K562 (cell line): Measurements from ENCODE around the gene GARIN1A. TPM values are rescaled to one million over a fixed set of nuclear protein-coding genes. Genes with fewer than 3 reads are reported as not detected.

Experiments used
- ATAC-seq: fragments of 200-7000 bp; cut with Tn5 transposase; 3 replicates; pipeline ENCODE4 v1.9.1; 2020; ENCODE audit warnings: moderate library complexity
- BruUV-seq: library from RNA; stranded (reverse); fragments of 400-500 nt; replicated peaks from 2 replicates; lab custom pipeline; 2021; lab: Mats Ljungman, UMichigan
- CTCF ChIA-PET: fragments of 300-600 bp; formaldehyde crosslinking; extraction: SDS; loops from one replicate; lab custom pipeline; 2021; ENCODE audit warnings: low intra/inter-chr PET ratio; lab: Yijun Ruan, JAX
- POLR2A ChIA-PET: fragments of 300-600, 350-650 bp; sonication (Branson Sonifier 250); formaldehyde crosslinking; extraction: SDS; loops from one replicate; lab custom pipeline; 2021; ENCODE audit warnings: antibody characterized with exemption, inconsistent platforms; lab: Yijun Ruan, JAX
- DNase-seq, 4 experiments: peaks; one replicate each; pipeline versions ENCODE4 v3.0.0 to v3.0.0-alpha.2; 2011 to 2018; ENCODE audit warnings: low spot score in 3 of 4, mixed read lengths in 3 of 4; ENCODE audit errors: extremely low read depth in 1 of 4
- FAIRE-seq: peaks from 2 replicates; lab custom pipeline; 2011; peaks lifted over from hg19 to GRCh38; lab: Jason Lieb, UNC
- H2AFZ ChIP-seq: 2 replicates; pipeline ENCODE4 v1.6.0; 2011; ENCODE audit warnings: low read depth, low read length, control low read depth, inconsistent platforms
- H3K27ac ChIP-seq: fragments of 200-600 bp; 3 replicates; pipeline ENCODE4 v1.8.0; 2011; ENCODE audit warnings: low read depth, mild to moderate bottlenecking, control low read depth, inconsistent platforms, low read length, moderate library complexity, mixed read lengths; ENCODE audit errors: extremely low read depth
- H3K27me3 ChIP-seq, 2 experiments: fragments of 300-600 bp in 1 of 2; 2 replicates in 1 of 2; 3 replicates in 1 of 2; pipeline versions ENCODE4 v1.6.0 to v1.8.0; 2011; ENCODE audit warnings: inconsistent platforms in 2 of 2, low read length in 2 of 2, mild to moderate bottlenecking in 1 of 2, mixed read lengths in 1 of 2, moderate library complexity in 1 of 2; ENCODE audit not compliant: control insufficient read depth in 2 of 2, insufficient read depth in 2 of 2
- H3K36me3 ChIP-seq: fragments of 300-600 bp; 3 replicates; pipeline ENCODE4 v1.8.0; 2011; ENCODE audit warnings: mild to moderate bottlenecking, low read length, inconsistent platforms; ENCODE audit not compliant: control insufficient read depth, insufficient read depth
- H3K4me1 ChIP-seq, 2 experiments: fragments of 200-600 bp in 1 of 2; replicated peaks in 1 of 2; 2 replicates in 1 of 2; 3 replicates in 1 of 2; pipeline versions ENCODE4 v1.5.1 to v1.8.0; 2011; ENCODE audit warnings: inconsistent platforms in 2 of 2, low read length in 2 of 2, mild to moderate bottlenecking in 1 of 2, mixed read lengths in 1 of 2, moderate library complexity in 1 of 2; ENCODE audit not compliant: control insufficient read depth in 2 of 2, insufficient read depth in 2 of 2
- H3K4me2 ChIP-seq: 2 replicates; pipeline ENCODE4 v1.6.1; 2011; ENCODE audit warnings: low read length, control low read depth, inconsistent platforms, mixed read lengths; ENCODE audit not compliant: insufficient read depth
- H3K4me3 ChIP-seq: fragments of 200-600 bp; sonication (generic), shearing (Covaris generic); 2 replicates; pipeline ENCODE4 v1.5.1; 2016; ENCODE audit warnings: control low read depth, inconsistent platforms
- H3K79me2 ChIP-seq: fragments of 200-600 bp; 3 replicates; pipeline ENCODE4 v1.8.0; 2011; ENCODE audit warnings: low read length, inconsistent platforms; ENCODE audit not compliant: control insufficient read depth, insufficient read depth
- H3K9ac ChIP-seq, 2 experiments: 2 replicates each; pipeline versions ENCODE4 v1.6.0 to v1.6.1; 2011; ENCODE audit warnings: low read depth in 2 of 2, low read length in 2 of 2, control low read depth in 1 of 2, inconsistent platforms in 1 of 2, mild to moderate bottlenecking in 1 of 2, mixed read lengths in 1 of 2; ENCODE audit not compliant: insufficient read depth in 1 of 2
- H3K9me1 ChIP-seq: one replicate; pipeline ENCODE4 v1.6.0; 2011; ENCODE audit warnings: inconsistent platforms, mild to moderate bottlenecking, low read length, moderate library complexity; ENCODE audit not compliant: control insufficient read depth, insufficient read depth
- H3K9me3 ChIP-seq: replicated peaks from 2 replicates; pipeline ENCODE4 v1.5.1; 2011; ENCODE audit warnings: low read depth, low read length, inconsistent platforms; ENCODE audit not compliant: control insufficient read depth, insufficient read depth
- H4K20me1 ChIP-seq: replicated peaks from 2 replicates; pipeline ENCODE4 v1.6.1; 2011; ENCODE audit warnings: low read length, inconsistent platforms, mixed read lengths; ENCODE audit not compliant: control insufficient read depth, insufficient read depth
- E2F5 ChIP-seq: sonication (generic); formaldehyde crosslinking; IDR thresholded peaks from 2 replicates; pipeline ENCODE4 v1.8.0; 2022; ENCODE audit warnings: mild to moderate bottlenecking, missing genetic modification reagents
- HMGN3 ChIP-seq: IDR thresholded peaks from 2 replicates; pipeline ENCODE4 v1.6.1; 2011; ENCODE audit warnings: borderline replicate concordance, low read depth, mild to moderate bottlenecking, mixed read lengths, low read length; ENCODE audit not compliant: insufficient read length; ENCODE audit errors: extremely low read depth
- PBX2 ChIP-seq, 2 experiments: IDR thresholded peaks in 1 of 2; conservative IDR thresholded peaks in 1 of 2; 2 replicates each; pipeline ENCODE4 v1.6.1; 2016; ENCODE audit warnings: low read depth in 2 of 2, mild to moderate bottlenecking in 1 of 2, missing compliant biosample characterization in 1 of 2, missing genetic modification characterization in 1 of 2, moderate library complexity in 1 of 2
- TGIF2 ChIP-seq: sonication (generic); formaldehyde crosslinking; IDR thresholded peaks from 2 replicates; pipeline ENCODE4 v1.8.1; 2022; ENCODE audit warnings: mild to moderate bottlenecking, missing genetic modification reagents, moderate library complexity
- ZBTB5 ChIP-seq: fragments of 450-650 bp; IDR thresholded peaks from 2 replicates; pipeline ENCODE4 v1.6.1; 2017; ENCODE audit warnings: antibody characterized with exemption
- ZNF133 ChIP-seq: fragments of 250-450 bp; sonication (Bioruptor Pico); IDR thresholded peaks from 2 replicates; pipeline ENCODE4 v1.4.0; 2020; ENCODE audit warnings: mild to moderate bottlenecking
- ZNF408 ChIP-seq: fragments of 250-450 bp; sonication (Bioruptor Pico); IDR thresholded peaks from 2 replicates; pipeline ENCODE4 v1.4.0; 2020; ENCODE audit warnings: low read depth, mild to moderate bottlenecking, moderate library complexity
- WGBS: fragments of 100-300 bp; shearing (Covaris generic); methylation state at CpG from one replicate; pipeline ENCODE4 v1.1.6; 2016; ENCODE audit warnings: low coverage, mixed read lengths; ENCODE audit not compliant: insufficient coverage; ENCODE audit errors: missing lambda C conversion rate; 5-methylcytosine and 5-hydroxymethylcytosine counted together
- in situ Hi-C: fragments of 300-500 bp; cut with MboI; formaldehyde crosslinking; loops from 4 replicates; pipeline ENCODE4 v1.15.0; 2018; ENCODE audit warnings: inconsistent platforms, mixed read lengths
- intact Hi-C: fragments of 100-400 bp; cut with micrococcal nuclease; formaldehyde crosslinking; loops from 2 replicates; pipeline ENCODE4 v1.14.2; 2022
- polyA plus RNA-seq, 8 experiments: library from polyadenylated mRNA; depleted of rRNA in 4 of 8; stranded (reverse) in 5 of 8; unstranded in 3 of 8; fragments of >200 nt; fragmentation: Nextera tagmentation in 2 of 8; fragmentation: Illumina TruSeq in 1 of 8; extraction: Ambion mirVana in 2 of 8; extraction: Trizol in 1 of 8; gene quantifications; 2 replicates each; pipeline versions ENCODE4 v1.2.1 to v1.2.3, GENCODE V29; 2011 to 2014; ENCODE audit warnings: inconsistent platforms in 1 of 8, missing spikeins in 1 of 8
- total RNA-seq, 7 experiments: library from RNA; depleted of rRNA in 6 of 7; stranded (reverse); fragments of >200 nt in 6 of 7; fragmentation: Illumina TruSeq in 2 of 7; extraction: Trizol in 2 of 7; gene quantifications; 2 replicates each; pipeline versions ENCODE4 v1.2.1 to v1.2.3, GENCODE V29; 2011 to 2021; ENCODE audit warnings: low replicate concordance in 1 of 7
- TF ChIP-seq, protein P1 (sequence below): fragments of 250-450 bp; sonication (Bioruptor Pico); IDR thresholded peaks from 2 replicates; pipeline ENCODE4 v1.5.0; 2021

GARIN1A gene
- total and polyA plus RNA-seq, 9 of the 15 experiments (the other 6 are each of a cell fraction or from before 2014, with no cell fraction given), result 0.01 to 0.41 (median 0.04) TPM; not detected in 3

DNA sequence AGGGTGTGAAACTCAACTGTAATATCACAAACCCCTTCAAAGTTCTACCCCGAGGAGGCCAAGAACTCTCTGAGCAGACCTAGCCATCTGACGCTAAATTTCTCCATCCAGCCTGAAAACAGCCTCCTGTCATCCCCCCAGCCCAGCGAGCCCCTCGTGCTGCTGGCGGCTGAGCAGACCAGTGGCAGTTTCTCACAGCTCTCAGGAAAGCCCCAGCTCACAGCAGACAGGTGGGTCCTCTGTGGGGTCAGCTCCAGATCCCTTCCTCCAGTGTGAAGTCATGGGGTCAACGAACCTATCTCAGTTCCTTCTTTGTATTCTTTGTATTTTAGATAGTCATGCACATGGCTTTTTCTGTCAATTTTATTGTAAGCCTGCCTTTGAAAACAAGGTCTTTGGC, 7.8 kb downstream of the GARIN1A start:
- no peak for TF ChIP-seq HMGN3
- TF ChIP-seq, protein P1, sequence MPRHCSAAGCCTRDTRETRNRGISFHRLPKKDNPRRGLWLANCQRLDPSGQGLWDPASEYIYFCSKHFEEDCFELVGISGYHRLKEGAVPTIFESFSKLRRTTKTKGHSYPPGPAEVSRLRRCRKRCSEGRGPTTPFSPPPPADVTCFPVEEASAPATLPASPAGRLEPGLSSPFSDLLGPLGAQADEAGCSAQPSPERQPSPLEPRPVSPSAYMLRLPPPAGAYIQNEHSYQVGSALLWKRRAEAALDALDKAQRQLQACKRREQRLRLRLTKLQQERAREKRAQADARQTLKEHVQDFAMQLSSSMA (CRISPR knock-in tag), result no peak
- TF ChIP-seq E2F5 (CRISPR knock-in tag), result no peak
- no peak for TF ChIP-seq ZNF408 (CRISPR knock-in tag)
- no peak for TF ChIP-seq PBX2 (CRISPR knock-in tag; IDR thresholded peaks at IDR 0.05; ENCODE audit: low read depth)
- TF ChIP-seq PBX2 (tag; conservative IDR thresholded peaks at IDR 0.05; ENCODE audit: low read depth), result no peak
- no peak for TF ChIP-seq ZNF133 (CRISPR knock-in tag)
- no peak for TF ChIP-seq ZBTB5
- TF ChIP-seq TGIF2 (CRISPR knock-in tag), result no peak
- in situ Hi-C loops, result loop anchor here (5.0 to 10.0 kb wide), 2 partner anchors 202 to 205 kb away; partner anchors contain the start of gene METTL2B
- ATAC-seq (no peak), DNase-seq (no peak), FAIRE-seq (no peak)
- Histone ChIP-seq H3K79me2 (no peaks in the 10 kb centered on the region), H3K27ac (no peak overlapping the region), H3K4me2 (no peak overlapping the region), H3K4me1 (peaks cover 5 to 6% of the 10 kb centered on the region in 2 experiments; a peak in 3 of 5 replicates), H3K4me3 (no peak overlapping the region), H3K9ac (peak overlapping the region in 1 of 2 experiments; percentile 33; a peak in 1 of 4 replicates), H2AFZ (peak overlapping the region; percentile 55; the same call in 1 of the 2 replicates), H3K36me3 (no peaks in the 10 kb centered on the region), H3K27me3 (peaks cover 2 to 18% of the 10 kb centered on the region in 2 experiments; a peak in 2 of 5 replicates), H3K9me1 (no peaks in the 10 kb centered on the region), H4K20me1 (no peaks in the 10 kb centered on the region), H3K9me3 (no peaks in the 10 kb centered on the region)
- intact Hi-C loops, result no loop called here
- ChIA-PET POLR2A (interaction anchor here (1.7 kb wide), 1 partner anchor 10 kb away, joined by 4 read pairs; no protein-coding TSS in a partner anchor), CTCF (no interaction called here)
- 13% methylated on average over 6 of the region's 6 CpGs for WGBS
- no TSS peak for BruUV-seq
